HepG2 (cell line): ENCODE data around the gene SLC25A1. TPM values are rescaled to one million over a fixed set of nuclear protein-coding genes. Genes with fewer than 3 reads are reported as not detected.

Experiments
- ATF1 ChIP-seq: IDR thresholded peaks from 2 replicates; pipeline ENCODE4 v1.6.1; 2016; ENCODE audit warnings: mild to moderate bottlenecking, control low read depth
- CBFB ChIP-seq: sonication (generic); formaldehyde crosslinking; IDR thresholded peaks from 2 replicates; pipeline ENCODE4 v1.4.0; 2020; ENCODE audit warnings: missing genetic modification reagents
- FLYWCH1 ChIP-seq: sonication (generic); formaldehyde crosslinking; IDR thresholded peaks from 2 replicates; pipeline ENCODE4 v1.8.1; 2023; ENCODE audit warnings: mild to moderate bottlenecking, missing genetic modification reagents
- FOXO4 ChIP-seq: sonication (generic); formaldehyde crosslinking; conservative IDR thresholded peaks from 2 replicates; pipeline ENCODE4 v1.8.1; 2023; ENCODE audit warnings: missing genetic modification reagents
- JDP2 ChIP-seq: sonication (generic); formaldehyde crosslinking; IDR thresholded peaks from 2 replicates; pipeline ENCODE4 v1.8.1; 2022; ENCODE audit warnings: missing genetic modification reagents, borderline replicate concordance
- MIER2 ChIP-seq: IDR thresholded peaks from 2 replicates; pipeline ENCODE4 v1.6.1; 2016; ENCODE audit warnings: missing biosample characterization, missing genetic modification reagents
- NR1H2 ChIP-seq: sonication (generic); formaldehyde crosslinking; IDR thresholded peaks from 2 replicates; pipeline ENCODE4 v1.8.1; 2022; ENCODE audit warnings: low read depth, missing genetic modification reagents, borderline replicate concordance
- POLR2A ChIP-seq, 2 experiments: IDR thresholded peaks; 2 replicates each; pipeline ENCODE4 v1.6.1; 2011; ENCODE audit warnings: low read depth in 2 of 2, low read length in 2 of 2, mild to moderate bottlenecking in 1 of 2, moderate library complexity in 1 of 2; ENCODE audit not compliant: insufficient read depth in 1 of 2
- PREB ChIP-seq: sonication (generic); formaldehyde crosslinking; IDR thresholded peaks from 2 replicates; pipeline ENCODE4 v1.4.0; 2020; ENCODE audit warnings: missing genetic modification reagents
- ZBTB20 ChIP-seq: sonication (generic); formaldehyde crosslinking; IDR thresholded peaks from 2 replicates; pipeline ENCODE4 v1.8.1; 2023; ENCODE audit warnings: missing genetic modification reagents, low read depth, mild to moderate bottlenecking, borderline replicate concordance
- ZBTB42 ChIP-seq: sonication (generic); formaldehyde crosslinking; IDR thresholded peaks from 2 replicates; pipeline ENCODE4 v1.5.0; 2020; ENCODE audit warnings: mild to moderate bottlenecking, missing genetic modification reagents
- ZNF33B ChIP-seq: sonication (generic); formaldehyde crosslinking; IDR thresholded peaks from 2 replicates; pipeline ENCODE4 v1.5.1; 2020; ENCODE audit warnings: mild to moderate bottlenecking, missing genetic modification reagents
- ZNF446 ChIP-seq: sonication (generic); formaldehyde crosslinking; IDR thresholded peaks from 2 replicates; pipeline ENCODE4 v1.5.0; 2020; ENCODE audit warnings: mild to moderate bottlenecking, missing genetic modification reagents
- ZNF629 ChIP-seq: sonication (generic); formaldehyde crosslinking; conservative IDR thresholded peaks from 2 replicates; pipeline ENCODE4 v1.5.0; 2020; ENCODE audit warnings: missing genetic modification reagents
- polyA plus RNA-seq, 8 experiments: library from polyadenylated mRNA; depleted of rRNA in 3 of 8; stranded (reverse) in 7 of 8; unstranded in 1 of 8; fragments of >200 nt; fragmentation: Illumina TruSeq in 4 of 8; extraction: Trizol in 4 of 8; gene quantifications; 2 replicates each; pipeline versions ENCODE4 v1.2.1 to v1.2.3, GENCODE V29; 2011 to 2016; ENCODE audit warnings: low read depth in 4 of 8, missing spikeins in 1 of 8, mixed read lengths in 1 of 8; ENCODE audit not compliant: insufficient read depth in 1 of 8
- total RNA-seq, 5 experiments: library from RNA; depleted of rRNA; stranded (reverse); fragments of >200 nt; fragmentation: Illumina TruSeq; extraction: Trizol; gene quantifications; 2 replicates each; pipeline ENCODE4 v1.2.3, GENCODE V29; 2016; ENCODE audit warnings: low read depth in 1 of 5
- TF ChIP-seq, protein P1 (sequence below): sonication (generic); formaldehyde crosslinking; IDR thresholded peaks from 2 replicates; pipeline ENCODE4 v1.4.0; 2020; ENCODE audit warnings: missing genetic modification reagents
- TF ChIP-seq, protein P2 (sequence below): sonication (generic); formaldehyde crosslinking; IDR thresholded peaks from 2 replicates; pipeline ENCODE4 v1.5.0; 2020; ENCODE audit warnings: missing genetic modification reagents
- TF ChIP-seq, protein P3 (sequence below): sonication (generic); formaldehyde crosslinking; IDR thresholded peaks from 2 replicates; pipeline ENCODE4 v1.8.1; 2022; ENCODE audit warnings: low read depth, mild to moderate bottlenecking, missing genetic modification reagents

SLC25A1 gene
- total and polyA plus RNA-seq, 2 of the 13 experiments (the other 11 are each of a cell fraction or from before 2014, with no cell fraction given): 49.4 to 161 TPM

DNA sequence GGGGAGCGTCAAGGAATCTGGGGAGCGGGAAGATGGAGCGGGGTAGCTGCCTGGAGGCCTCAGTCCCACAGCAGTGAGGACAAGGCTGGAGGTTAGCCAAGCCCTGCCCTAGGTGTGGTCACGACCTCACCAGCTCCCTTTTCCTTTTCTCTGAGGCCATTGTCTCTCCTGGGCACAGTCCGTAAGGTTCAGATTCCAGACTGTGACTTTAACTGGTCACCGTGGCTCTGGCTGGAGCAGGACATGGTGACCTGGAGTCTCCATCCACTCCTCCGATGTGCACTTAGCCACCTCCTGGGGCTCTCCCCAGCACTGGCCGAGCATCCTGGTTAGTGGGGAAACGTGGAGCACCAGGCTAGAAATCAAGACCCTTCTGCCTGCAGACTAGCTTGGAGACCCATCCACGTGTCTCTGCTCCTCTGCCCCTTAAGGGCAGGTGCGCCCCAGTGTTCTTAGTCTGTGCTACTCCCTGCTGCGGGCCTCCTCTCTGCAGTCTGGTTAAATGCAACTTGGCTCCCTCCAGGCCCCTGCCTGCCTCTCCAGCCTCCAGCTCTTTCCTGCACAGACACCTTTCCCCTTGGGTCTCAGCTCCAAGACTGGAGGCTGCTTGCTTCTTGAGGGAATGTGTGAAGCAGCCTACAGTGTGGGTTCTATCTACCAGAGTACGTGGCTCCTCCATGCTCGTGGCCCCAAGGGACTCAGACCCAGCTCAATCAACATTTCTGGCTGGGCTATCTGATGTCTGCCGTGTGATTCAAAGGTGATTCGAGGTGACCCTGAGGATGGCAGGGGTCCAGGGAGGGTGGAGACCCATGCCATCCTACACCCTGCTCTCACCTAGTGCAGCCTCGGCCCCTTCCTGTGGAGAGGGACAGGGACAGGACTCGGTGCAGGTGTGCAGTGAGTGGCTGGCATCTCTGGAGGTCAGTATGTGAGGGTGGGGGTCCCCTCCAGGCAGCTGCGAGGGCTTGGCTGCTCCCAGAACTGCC is 5.2 kb downstream of the SLC25A1 start (continued):
- TF ChIP-seq PREB (CRISPR knock-in tag): no peak
- peak in 1 of 2 experiments; percentile 39; a peak in 2 of 4 replicates for TF ChIP-seq POLR2A (IDR thresholded peaks at IDR 0.05; ENCODE audit: insufficient read depth in 1 of 2, low read depth in 2 of 2, low read length in 2 of 2)
- TF ChIP-seq CBFB (CRISPR knock-in tag): no peak
- TF ChIP-seq, protein P1, sequence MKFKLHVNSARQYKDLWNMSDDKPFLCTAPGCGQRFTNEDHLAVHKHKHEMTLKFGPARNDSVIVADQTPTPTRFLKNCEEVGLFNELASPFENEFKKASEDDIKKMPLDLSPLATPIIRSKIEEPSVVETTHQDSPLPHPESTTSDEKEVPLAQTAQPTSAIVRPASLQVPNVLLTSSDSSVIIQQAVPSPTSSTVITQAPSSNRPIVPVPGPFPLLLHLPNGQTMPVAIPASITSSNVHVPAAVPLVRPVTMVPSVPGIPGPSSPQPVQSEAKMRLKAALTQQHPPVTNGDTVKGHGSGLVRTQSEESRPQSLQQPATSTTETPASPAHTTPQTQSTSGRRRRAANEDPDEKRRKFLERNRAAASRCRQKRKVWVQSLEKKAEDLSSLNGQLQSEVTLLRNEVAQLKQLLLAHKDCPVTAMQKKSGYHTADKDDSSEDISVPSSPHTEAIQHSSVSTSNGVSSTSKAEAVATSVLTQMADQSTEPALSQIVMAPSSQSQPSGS (CRISPR knock-in tag): no peak
- TF ChIP-seq, protein P2, sequence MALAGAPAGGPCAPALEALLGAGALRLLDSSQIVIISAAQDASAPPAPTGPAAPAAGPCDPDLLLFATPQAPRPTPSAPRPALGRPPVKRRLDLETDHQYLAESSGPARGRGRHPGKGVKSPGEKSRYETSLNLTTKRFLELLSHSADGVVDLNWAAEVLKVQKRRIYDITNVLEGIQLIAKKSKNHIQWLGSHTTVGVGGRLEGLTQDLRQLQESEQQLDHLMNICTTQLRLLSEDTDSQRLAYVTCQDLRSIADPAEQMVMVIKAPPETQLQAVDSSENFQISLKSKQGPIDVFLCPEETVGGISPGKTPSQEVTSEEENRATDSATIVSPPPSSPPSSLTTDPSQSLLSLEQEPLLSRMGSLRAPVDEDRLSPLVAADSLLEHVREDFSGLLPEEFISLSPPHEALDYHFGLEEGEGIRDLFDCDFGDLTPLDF (CRISPR knock-in tag): no peak
- no peak for TF ChIP-seq ZNF33B (CRISPR knock-in tag)
- TF ChIP-seq MIER2 (CRISPR knock-in tag): no peak
- no peak for TF ChIP-seq FLYWCH1 (CRISPR knock-in tag)
- TF ChIP-seq ZNF629: no peak
- no peak for TF ChIP-seq NR1H2 (CRISPR knock-in tag)
- TF ChIP-seq ATF1 (CRISPR knock-in tag): no peak
- no peak for TF ChIP-seq ZBTB42 (CRISPR knock-in tag)
- TF ChIP-seq, protein P3, sequence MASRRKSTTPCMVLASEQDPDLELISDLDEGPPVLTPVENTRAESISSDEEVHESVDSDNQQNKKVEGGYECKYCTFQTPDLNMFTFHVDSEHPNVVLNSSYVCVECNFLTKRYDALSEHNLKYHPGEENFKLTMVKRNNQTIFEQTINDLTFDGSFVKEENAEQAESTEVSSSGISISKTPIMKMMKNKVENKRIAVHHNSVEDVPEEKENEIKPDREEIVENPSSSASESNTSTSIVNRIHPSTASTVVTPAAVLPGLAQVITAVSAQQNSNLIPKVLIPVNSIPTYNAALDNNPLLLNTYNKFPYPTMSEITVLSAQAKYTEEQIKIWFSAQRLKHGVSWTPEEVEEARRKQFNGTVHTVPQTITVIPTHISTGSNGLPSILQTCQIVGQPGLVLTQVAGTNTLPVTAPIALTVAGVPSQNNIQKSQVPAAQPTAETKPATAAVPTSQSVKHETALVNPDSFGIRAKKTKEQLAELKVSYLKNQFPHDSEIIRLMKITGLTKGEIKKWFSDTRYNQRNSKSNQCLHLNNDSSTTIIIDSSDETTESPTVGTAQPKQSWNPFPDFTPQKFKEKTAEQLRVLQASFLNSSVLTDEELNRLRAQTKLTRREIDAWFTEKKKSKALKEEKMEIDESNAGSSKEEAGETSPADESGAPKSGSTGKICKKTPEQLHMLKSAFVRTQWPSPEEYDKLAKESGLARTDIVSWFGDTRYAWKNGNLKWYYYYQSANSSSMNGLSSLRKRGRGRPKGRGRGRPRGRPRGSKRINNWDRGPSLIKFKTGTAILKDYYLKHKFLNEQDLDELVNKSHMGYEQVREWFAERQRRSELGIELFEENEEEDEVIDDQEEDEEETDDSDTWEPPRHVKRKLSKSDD: no peak
- TF ChIP-seq ZBTB20: no peak
- no peak for TF ChIP-seq JDP2
- TF ChIP-seq ZNF446: no peak
- no peak for TF ChIP-seq FOXO4
